Coronary artery (tissue), 2 donors: ENCODE data around the gene MAD1L1.
A peak's percentile ranks its signal among the peaks of the same experiment; 100 is the strongest.

Experiments
- DNase-seq: peaks from one replicate; pipeline ENCODE4 v3.0.0-alpha.2; 2017; ENCODE audit warnings: low spot score
- H3K27ac ChIP-seq, 2 donors: fragments of 200-600 bp; sonication (generic); one replicate each; pipeline ENCODE4 v1.5.1; 2016 to 2019
- H3K4me3 ChIP-seq: fragments of 200-600 bp; sonication (generic); 2 replicates; pipeline ENCODE4 v1.5.1; 2016; ENCODE audit warnings: mild to moderate bottlenecking, moderate library complexity
- CTCF ChIP-seq: fragments of 200-600 bp; sonication (generic); IDR thresholded peaks from one replicate; pipeline ENCODE4 v1.5.1; 2019; ENCODE audit warnings: antibody characterized with exemption

Gene MAD1L1

GRCh38 chr7:2011266-2012043 lies 221.3 kb downstream of the MAD1L1 start:
- H3K4me3 ChIP-seq: no peak overlapping the region
- no peak for TF ChIP-seq CTCF
- DNase-seq: peak; percentile 58
- H3K27ac ChIP-seq: no peak overlapping the region

GRCh38 chr7:2010551-2011265 lies 222.0 kb downstream of the MAD1L1 start:
- Histone ChIP-seq H3K4me3 (no peak overlapping the region), H3K27ac (no peak overlapping the region)
- no peak for TF ChIP-seq CTCF
- peak; percentile 52 for DNase-seq

- DNase-seq: peak; percentile 43
Measured at GRCh38 chr7:2010101-2010500, 222.6 kb downstream of the MAD1L1 start.

GRCh38 chr7:2009541-2010001 lies 223.2 kb downstream of the MAD1L1 start:
- no peak overlapping the region for H3K4me3 ChIP-seq
- DNase-seq: no peak
- no peak for TF ChIP-seq CTCF

More at GRCh38 chr7:2010101-2010500, 222.6 kb downstream of the MAD1L1 start:
- TF ChIP-seq CTCF: no peak
- no peak overlapping the region for H3K27ac ChIP-seq
- no peak overlapping the region for H3K4me3 ChIP-seq

GRCh38 chr7:2008936-2009540 lies 223.7 kb downstream of the MAD1L1 start:
- H3K4me3 ChIP-seq: no peak overlapping the region
- peak; percentile 52 for DNase-seq
- TF ChIP-seq CTCF: no peak
- H3K27ac ChIP-seq: no peak overlapping the region

More at GRCh38 chr7:2009541-2010001, 223.2 kb downstream of the MAD1L1 start:
- H3K27ac ChIP-seq: no peak overlapping the region

- H3K27ac ChIP-seq: no peak overlapping the region
- H3K4me3 ChIP-seq: no peak overlapping the region
- DNase-seq: peak; percentile 66
- no peak for TF ChIP-seq CTCF
Measured at GRCh38 chr7:2008101-2008935, 224.4 kb downstream of the MAD1L1 start.
